ENCODE data around the gene TMEM145.

Gene TMEM145

DNA sequence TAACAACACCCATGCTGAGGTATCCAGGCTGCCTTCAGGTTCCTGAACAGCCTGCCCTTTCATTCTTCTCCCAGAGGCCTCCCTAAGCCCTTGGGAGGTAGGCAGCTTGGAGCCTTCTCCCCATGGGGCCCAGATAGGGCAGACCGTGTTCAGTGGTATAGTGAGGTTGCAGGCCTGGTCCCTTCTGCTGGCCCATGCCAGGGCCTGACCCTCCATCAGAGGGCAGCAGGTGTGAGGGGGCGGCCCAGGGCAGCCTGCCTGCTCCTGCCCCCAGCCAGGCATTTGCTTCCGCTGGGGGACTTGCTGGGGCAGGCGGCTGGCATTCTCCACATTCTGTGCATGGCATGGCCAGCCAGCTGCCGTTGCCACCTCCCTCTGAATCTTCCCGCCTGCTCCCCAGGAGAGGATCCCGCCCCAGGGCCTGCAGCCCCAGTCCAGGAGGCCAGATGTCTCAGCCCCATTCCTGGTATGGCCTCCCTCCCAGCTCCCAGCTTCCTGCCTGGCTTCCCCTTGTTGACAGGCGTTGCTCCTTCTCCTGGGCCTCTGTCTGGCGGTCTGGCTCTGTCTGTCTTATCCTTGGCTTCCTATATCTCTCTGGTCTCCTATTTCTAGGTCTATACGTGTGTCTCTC is 35.2 kb upstream of the TMEM145 start:
- no peak for DNase-seq (ENCODE audit: low read depth in 3 of 3)

- no peak for DNase-seq (ENCODE audit: low read depth in 3 of 3)
Measured at GRCh38 chr19:42278452-42279154, 34.5 kb upstream of the TMEM145 start.

DNA sequence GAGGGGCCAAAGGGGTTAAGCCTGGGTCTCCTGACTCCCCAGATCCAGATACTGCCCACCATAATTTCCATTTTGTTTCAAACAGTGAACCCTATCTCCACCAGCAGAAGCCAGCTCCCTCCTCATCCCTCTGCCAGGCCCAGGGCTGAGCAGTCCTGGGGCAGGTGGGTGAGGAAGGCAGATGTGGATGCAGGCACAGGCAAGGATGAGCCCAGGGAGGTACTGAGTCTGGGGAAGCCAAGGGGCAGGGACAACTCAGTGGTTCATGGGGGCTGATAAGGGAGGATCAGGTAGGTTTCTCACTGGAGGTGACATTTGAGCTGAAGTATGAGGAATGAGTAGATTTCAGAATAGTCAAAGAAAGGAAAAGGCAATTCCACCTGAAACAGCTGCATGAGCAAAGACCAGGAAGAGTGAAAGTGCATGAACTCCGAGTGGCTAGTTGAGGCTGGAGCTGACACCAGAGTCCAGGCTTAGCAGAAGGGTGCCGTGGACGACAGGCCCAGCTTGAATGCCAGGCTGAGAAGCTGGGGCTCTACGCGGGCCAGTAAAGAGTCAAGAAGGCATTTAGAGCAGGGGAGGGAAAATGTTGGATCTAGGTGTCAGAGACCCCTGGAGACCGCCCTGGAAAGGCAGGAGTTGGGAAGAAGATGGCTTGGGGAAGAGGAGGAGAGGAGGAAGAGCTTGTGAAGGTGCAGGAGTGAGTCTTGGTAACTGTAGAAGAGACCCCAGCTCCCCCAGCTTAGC is 33.8 kb upstream of the TMEM145 start:
- DNase-seq (ENCODE audit: low read depth in 3 of 3), result no peak

- DNase-seq (ENCODE audit: low read depth in 3 of 3), result peak; percentile 65 to 89 (median 73)
Measured at GRCh38 chr19:42279902-42280814, 33.0 kb upstream of the TMEM145 start.

GRCh38 chr19:42280815-42281145 is 32.3 kb upstream of the TMEM145 start:
- no peak for DNase-seq (ENCODE audit: low read depth in 3 of 3)

GRCh38 chr19:42281146-42281826 is 31.8 kb upstream of the TMEM145 start:
- no peak for DNase-seq (ENCODE audit: low read depth in 3 of 3)

- no peak for DNase-seq (ENCODE audit: low read depth in 3 of 3)
Measured at GRCh38 chr19:42281827-42282762, 31.0 kb upstream of the TMEM145 start.

DNA sequence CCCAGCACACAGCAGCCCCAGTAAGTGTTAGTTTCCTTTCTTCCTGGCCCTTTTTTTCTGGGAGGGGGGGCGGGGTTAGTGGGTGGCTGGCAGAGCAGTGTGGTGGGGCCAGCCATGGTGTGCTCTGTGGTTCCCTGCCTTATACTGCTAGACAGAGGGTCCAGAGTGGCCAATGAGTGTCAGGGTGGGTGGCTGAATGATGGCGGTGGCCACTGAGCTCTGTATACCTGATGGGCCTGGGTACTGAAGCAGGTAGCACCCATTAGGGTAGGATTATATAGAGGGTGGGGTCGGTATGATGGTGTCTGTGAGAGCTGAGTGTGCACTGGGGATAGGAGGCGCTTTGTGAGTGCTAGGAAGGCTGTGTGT is 30.3 kb upstream of the TMEM145 start:
- DNase-seq (ENCODE audit: low read depth in 3 of 3), result no peak

- peak; percentile 90 to 94 (median 94) for DNase-seq (ENCODE audit: low read depth in 3 of 3)
Measured at GRCh38 chr19:42283188-42284065, 29.7 kb upstream of the TMEM145 start.

DNA sequence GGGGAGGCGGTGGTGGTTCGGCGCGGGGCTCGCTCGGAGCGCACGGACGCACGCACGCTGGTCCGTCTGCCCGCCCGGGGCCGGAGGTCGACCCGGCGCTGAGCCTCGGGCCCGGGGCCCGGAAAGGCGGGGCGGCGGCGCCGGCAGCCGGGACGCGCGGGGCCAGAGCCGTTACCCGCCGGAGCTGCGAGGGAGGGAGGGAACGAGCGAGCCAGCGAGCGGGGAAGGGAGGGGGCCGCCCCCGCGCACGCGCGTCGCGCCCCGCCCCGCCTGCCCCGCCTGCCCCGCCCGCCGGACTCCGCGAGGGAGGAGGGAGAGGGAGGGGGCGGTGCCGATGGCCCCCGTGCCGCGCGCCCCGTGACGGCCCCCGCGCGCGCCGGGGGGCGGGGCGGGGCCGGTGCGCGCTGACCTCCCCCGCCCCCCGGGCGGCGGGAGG is 29.0 kb upstream of the TMEM145 start:
- DNase-seq (ENCODE audit: low read depth in 3 of 3), result peak; percentile 42 to 85 (median 77)

- no peak for DNase-seq (ENCODE audit: low read depth in 3 of 3)
Measured at GRCh38 chr19:42284591-42285341, 28.3 kb upstream of the TMEM145 start.

GRCh38 chr19:42285541-42285941 is 27.6 kb upstream of the TMEM145 start:
- no peak for DNase-seq (ENCODE audit: low read depth in 3 of 3)

DNA sequence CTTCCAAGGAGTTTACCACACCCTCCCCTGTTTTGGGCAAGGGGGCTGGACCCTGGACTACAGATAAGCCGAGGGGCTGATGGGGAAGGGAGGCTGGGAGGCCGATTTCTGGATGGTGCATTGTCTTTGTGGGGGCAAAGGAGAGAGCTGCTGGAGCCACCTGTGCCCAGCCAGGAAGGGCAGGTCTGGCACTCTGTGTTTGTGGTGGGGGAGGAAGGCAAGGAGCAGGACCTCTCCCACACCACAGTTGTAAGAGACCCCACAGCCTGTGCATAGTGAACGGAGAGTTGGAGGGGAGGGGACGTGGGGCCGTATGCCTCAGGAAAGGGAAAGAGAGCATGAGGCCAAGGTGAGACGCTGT is 27.1 kb upstream of the TMEM145 start:
- no peak for DNase-seq (ENCODE audit: low read depth in 3 of 3)

DNA sequence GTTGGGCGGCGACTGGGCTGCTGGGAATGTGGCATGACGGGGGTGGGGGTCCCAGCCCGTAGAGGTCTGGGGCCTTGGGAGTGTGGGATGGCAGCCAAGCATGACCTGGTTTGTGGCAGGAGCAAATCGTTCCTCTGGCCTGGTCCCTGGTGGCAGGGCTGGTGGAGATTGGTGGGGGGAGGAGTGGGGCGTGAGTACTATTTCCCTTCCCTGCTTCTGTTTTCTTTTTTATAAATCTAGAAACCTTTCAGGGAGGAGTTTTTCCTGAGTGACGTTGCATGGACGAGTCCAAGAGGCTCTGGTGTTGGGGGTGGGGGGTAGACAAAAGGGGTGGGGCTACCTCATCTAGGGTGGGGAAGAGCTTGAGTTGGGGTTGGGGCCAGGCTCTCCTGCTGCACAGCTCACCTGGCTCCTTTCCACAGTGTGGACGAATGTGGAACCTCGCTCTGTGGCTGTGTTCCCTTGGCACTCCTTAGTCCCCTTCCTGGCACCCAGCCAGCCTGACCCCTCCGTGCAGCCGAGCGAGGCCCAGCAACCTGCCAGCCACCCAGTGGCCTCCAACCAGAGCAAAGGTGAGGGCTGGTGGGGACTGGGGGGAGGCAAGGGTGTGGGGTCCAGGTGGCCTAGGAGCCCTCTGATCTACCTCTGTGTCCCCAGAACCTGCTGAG is 26.6 kb upstream of the TMEM145 start:
- DNase-seq (ENCODE audit: low read depth in 3 of 3), result no peak

DNA sequence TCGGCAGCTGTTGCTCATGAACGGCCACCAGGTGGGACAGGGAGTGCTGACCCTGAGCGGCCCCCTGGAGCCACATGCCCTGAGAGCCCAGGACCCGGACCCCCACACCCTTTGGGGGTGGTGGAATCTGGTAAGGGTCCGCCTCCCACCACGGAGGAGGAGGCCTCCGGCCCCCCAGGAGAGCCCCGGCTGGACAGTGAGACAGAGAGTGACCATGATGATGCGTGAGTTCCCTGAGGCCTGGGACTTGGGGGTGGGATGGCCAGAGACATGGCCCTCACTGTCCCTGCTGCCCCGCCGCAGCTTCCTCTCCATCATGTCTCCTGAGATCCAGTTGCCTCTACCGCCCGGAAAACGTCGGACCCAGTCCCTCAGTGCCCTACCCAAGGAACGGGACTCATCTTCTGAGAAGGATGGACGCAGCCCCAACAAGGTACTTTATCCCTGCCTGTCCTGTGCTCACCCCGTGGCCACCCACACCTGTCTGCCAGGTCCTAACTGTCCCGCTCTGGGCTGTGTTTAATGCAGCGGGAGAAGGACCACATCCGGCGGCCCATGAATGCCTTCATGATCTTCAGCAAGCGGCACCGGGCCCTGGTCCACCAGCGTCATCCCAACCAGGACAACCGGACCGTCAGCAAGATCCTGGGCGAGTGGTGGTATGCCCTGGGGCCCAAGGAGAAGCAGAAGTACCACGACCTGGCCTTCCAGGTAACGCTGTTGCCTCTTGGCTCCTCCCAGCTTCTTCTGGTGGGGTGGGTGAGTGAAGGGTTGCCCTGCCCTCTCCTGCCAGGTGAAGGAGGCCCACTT is 25.9 kb upstream of the TMEM145 start:
- DNase-seq (ENCODE audit: low read depth in 3 of 3), result no peak

DNA sequence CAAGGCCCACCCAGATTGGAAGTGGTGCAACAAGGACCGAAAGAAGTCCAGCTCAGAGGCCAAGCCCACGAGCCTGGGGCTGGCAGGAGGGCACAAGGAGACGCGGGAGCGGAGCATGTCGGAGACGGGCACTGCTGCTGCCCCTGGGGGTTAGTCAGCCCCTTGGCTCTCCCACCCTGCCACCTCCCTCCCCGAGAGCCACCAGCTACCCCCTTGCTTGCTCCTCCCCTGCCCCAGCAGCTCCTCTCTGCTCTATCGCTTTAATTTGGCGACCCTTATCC is 25.3 kb upstream of the TMEM145 start:
- no peak for DNase-seq (ENCODE audit: low read depth in 3 of 3)

DNA sequence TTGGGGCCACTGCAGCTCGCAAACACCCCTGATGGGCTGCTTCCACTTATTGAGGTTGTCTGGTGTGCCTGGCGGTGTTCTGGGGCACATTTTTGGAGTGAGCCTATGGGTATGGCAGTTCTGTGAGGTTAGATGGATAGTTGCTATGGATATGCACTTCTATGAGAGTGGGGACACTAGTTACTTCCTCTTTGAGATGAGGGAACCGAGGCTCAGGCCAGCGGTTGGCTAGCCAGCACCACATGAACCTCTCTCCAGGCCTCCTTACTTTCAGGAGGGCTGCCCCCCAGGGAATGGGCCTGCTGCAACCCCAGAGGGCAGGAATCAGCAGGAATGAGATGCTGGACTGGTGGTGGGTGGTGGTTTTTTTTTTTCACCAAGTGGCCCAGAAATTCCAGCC is 24.7 kb upstream of the TMEM145 start:
- no peak for DNase-seq (ENCODE audit: low read depth in 3 of 3)
